Measurements from ENCODE around the gene EI24. TPM values are rescaled to one million over a fixed set of nuclear protein-coding genes. Genes with fewer than 3 reads are reported as not detected.

EI24 gene
- total and polyA plus RNA-seq, 9 of the 15 experiments (the other 6 are each of a cell fraction or from before 2014, with no cell fraction given), result 50.4 to 260 (median 168) TPM

DNA sequence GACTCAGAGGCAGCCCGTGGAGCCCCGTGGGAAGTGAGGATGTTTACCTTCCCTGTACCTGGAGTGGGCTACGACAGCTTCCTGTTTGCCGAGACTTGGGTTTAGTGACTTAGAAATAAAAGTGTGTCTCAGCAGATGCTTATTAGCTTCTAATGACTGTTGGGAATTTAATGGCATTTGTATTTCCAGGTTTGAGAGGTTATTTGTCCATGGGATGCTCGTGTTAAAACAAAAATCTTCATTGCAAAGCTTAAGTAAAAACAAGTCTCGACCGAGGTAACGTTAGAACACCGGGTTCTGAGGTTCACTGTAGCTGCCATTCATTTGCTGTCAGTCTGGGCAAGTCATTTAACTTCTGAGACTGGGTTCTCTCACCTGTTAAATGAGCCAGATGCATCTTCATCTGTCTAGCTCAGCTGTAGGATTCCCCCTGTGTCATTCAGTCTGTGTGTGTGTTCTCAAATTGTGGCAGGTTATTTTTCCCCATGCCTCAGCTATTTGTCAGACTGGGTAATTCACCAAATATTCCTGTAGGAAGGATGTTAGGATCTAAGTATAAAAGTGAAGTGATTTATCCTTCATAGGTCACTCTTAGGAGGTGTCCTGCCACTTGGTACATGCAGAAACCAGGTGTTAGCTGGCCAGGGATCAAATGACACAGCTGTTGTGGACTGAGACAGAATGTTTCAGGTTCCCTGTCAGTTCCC is 791 bp downstream of the EI24 start (continued):
- TF ChIP-seq SIN3A (IDR thresholded peaks at IDR 0.05; ENCODE audit: borderline replicate concordance in 2 of 2, control insufficient read depth in 1 of 2, low read depth in 2 of 2, low read length in 2 of 2), result peak; percentile 20 to 30; a peak in 2 of 4 replicates
- TF ChIP-seq CCNT2 (IDR thresholded peaks at IDR 0.05; ENCODE audit: borderline replicate concordance, extremely low read depth, insufficient read length, low read depth, low read length), result no peak
- TF ChIP-seq, protein P1, sequence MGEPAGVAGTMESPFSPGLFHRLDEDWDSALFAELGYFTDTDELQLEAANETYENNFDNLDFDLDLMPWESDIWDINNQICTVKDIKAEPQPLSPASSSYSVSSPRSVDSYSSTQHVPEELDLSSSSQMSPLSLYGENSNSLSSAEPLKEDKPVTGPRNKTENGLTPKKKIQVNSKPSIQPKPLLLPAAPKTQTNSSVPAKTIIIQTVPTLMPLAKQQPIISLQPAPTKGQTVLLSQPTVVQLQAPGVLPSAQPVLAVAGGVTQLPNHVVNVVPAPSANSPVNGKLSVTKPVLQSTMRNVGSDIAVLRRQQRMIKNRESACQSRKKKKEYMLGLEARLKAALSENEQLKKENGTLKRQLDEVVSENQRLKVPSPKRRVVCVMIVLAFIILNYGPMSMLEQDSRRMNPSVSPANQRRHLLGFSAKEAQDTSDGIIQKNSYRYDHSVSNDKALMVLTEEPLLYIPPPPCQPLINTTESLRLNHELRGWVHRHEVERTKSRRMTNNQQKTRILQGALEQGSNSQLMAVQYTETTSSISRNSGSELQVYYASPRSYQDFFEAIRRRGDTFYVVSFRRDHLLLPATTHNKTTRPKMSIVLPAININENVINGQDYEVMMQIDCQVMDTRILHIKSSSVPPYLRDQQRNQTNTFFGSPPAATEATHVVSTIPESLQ (CRISPR knock-in tag; IDR thresholded peaks at IDR 0.05), result 0 out of 2 replicates have a peak, but pooled peaks have one; percentile 17

DNA sequence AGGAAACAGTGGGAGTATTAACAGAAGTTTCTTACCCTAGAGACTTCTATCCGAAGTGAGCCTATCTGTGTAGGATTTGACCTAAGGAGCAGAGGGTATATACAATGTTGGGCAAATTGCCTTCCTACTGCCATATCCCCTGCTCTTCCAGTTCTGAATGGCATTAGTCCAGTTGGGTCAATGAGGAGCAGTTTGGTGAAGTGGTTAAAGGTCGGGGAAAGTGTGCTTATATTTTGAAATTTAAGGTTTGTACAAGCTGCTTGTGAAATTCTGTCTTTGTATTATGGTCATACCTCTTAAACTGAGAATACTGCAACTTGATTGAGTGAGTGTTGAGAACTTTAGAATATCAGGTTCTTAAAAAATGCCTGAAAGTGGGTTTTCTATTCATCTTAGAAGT is 1.7 kb downstream of the EI24 start:
- H3K27me3 ChIP-seq (ENCODE audit: control insufficient read depth in 2 of 2, insufficient read depth in 2 of 2, low read length in 2 of 2), result no peaks in the 10 kb centered on the region

More for the DNA sequence above, 1.7 kb downstream of the EI24 start:
- H3K27ac ChIP-seq (ENCODE audit: extremely low read depth, low read depth, low read length), result peak overlapping the region; percentile 3; the same call in 2 of the 3 replicates
- intact Hi-C loops (cut with micrococcal nuclease), result loop anchor here (5.0 kb wide), 1 partner anchor 56 kb away; the partner anchor contains the start of gene CHEK1
- FAIRE-seq, result no peak
- no peaks in the 10 kb centered on the region for H3K9me1 ChIP-seq (ENCODE audit: control insufficient read depth, insufficient read depth, low read length)
- no TSS peak for BruUV-seq (replicated peaks)
- H3K4me2 ChIP-seq (ENCODE audit: insufficient read depth, low read length), result peak overlapping the region; percentile 94
- no peaks in the 10 kb centered on the region for H4K20me1 ChIP-seq (replicated peaks; ENCODE audit: control insufficient read depth, insufficient read depth, low read length)
- H3K36me3 ChIP-seq (ENCODE audit: control insufficient read depth, insufficient read depth, low read length), result peaks cover 46% of the 10 kb centered on the region
- H3K4me1 ChIP-seq (replicated peaks in 1 of 2; ENCODE audit: control insufficient read depth in 2 of 2, insufficient read depth in 2 of 2, low read length in 2 of 2), result peaks cover 12 to 17% of the 10 kb centered on the region in 2 experiments; a peak in 4 of 5 replicates
- H3K79me2 ChIP-seq (ENCODE audit: control insufficient read depth, insufficient read depth, low read length), result peaks cover 40% of the 10 kb centered on the region
- in situ Hi-C loops (cut with MboI), result no loop called here
- ATAC-seq, result no peak
- H3K4me3 ChIP-seq, result peak overlapping the region; percentile 88
- POLR2A ChIA-PET, result interaction anchor here (0.6 to 2.4 kb wide), 10 partner anchors 11 to 116 kb away, joined by 3 to 15 read pairs (median 6); no protein-coding TSS in a partner anchor
- WGBS (ENCODE audit: insufficient coverage, low coverage, missing lambda C conversion rate), result 28% methylated on average over 2 of the region's 2 CpGs
- peak overlapping the region; percentile 75 to 89; a peak in 3 of 4 replicates for H3K9ac ChIP-seq (ENCODE audit: insufficient read depth in 1 of 2, low read depth in 2 of 2, low read length in 2 of 2)
- DNase-seq (ENCODE audit: extremely low read depth in 1 of 4, low spot score in 3 of 4), result no peak
- H3K9me3 ChIP-seq (replicated peaks; ENCODE audit: control insufficient read depth, insufficient read depth, low read depth, low read length), result no peaks in the 10 kb centered on the region
- no peak overlapping the region for H2AFZ ChIP-seq (ENCODE audit: low read depth, low read length)
- CTCF ChIA-PET (ENCODE audit: low intra/inter-chr PET ratio), result interaction anchor here (0.6 kb wide), 1 partner anchor 17 kb away, joined by 3 read pairs; no protein-coding TSS in a partner anchor
- TF ChIP-seq ARNT (IDR thresholded peaks at IDR 0.05) (no peak), LCOR (CRISPR knock-in tag; IDR thresholded peaks at IDR 0.05) (no peak), EP400 (IDR thresholded peaks at IDR 0.05) (no peak), ATF7 (IDR thresholded peaks at IDR 0.05) (no peak), ESRRA (IDR thresholded peaks at IDR 0.05; ENCODE audit: borderline replicate concordance, low read depth) (no peak)
